DMS79 (cell line): ENCODE measurements around the gene BMPER.

ENCODE experiments used
- DNase-seq: peaks from one replicate; lab custom pipeline; 2025; lab: John Stamatoyannopoulos, UW

Gene BMPER

DNA sequence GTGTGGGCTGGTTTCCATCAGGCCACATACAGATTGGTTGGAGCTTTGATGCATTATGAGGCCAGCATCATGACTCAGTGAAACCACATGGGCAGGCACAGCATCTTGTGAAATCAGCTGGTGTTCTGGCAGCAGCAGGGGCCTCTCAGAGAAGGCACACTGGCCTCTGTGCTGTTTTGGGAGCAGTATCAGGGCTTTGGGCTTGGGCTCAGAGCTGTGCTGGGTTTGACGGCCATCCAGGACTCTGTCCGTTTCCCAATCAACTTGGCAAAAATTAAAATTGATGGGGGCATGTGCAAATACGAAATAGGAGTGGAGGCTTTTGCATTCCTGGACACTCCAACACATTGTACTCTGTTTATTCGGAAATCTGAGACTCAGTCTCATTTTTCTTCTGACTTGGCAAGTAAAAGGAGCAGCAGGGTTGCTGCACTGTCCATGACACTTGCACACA, 190.9 kb downstream of the BMPER start:
- no peak for DNase-seq

DNA sequence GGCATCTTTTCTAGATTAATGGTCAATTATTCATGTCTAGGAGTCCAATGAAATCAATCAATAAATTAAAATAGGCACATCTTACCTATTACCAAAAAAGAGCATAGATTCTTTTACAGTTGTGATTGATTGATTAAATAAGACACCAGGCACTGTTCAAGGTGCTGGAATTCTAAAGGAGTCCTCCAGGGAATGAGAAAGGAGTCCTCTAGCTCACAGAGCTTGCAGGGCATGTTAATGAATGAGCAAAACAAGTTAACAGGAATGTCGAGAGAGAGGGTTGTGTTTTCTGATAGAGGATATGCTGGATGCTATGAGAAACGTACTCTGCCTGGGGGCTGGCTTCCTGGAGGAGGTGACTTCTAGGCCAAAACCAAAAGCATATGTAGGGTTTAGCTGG, 191.4 kb downstream of the BMPER start:
- DNase-seq = no peak

DNA sequence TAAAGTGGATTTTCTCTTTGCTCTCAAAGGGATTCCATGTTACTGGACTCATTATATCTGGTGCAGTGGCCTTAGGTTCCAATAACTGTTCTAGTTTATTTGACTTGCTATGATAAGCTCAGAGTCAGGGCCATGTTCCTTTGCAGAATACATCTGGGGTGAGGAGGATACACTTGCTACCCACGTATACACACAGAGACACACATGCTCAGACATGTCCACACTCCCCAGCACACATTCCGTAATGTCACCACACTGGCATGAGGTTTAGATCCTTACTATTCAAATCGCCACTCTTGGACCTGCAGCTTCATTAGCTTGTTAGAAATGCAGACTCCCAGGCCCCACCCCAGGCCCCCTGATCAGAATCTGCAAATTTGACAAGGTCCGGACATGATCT, 195.3 kb downstream of the BMPER start:
- no peak for DNase-seq

DNA sequence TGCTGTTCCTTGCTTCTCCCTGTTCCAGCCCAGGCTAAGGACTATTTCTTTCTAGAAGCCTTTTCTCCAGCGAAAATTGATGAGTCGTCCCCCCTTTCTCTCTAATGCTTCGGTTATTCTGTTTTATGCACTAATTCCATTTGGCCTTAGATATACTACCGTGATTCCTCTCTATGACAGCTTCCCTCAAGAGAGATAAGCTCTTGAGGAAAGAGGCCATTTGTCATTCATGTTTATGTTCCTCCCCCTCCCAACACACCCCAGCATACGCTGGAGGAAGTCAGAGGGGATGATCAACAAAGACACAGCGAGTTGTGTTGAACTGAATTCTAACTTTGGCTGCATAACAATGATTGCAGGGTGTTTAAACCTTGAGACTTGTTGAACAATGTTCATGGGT, 198.8 kb downstream of the BMPER start:
- DNase-seq = no peak

DNA sequence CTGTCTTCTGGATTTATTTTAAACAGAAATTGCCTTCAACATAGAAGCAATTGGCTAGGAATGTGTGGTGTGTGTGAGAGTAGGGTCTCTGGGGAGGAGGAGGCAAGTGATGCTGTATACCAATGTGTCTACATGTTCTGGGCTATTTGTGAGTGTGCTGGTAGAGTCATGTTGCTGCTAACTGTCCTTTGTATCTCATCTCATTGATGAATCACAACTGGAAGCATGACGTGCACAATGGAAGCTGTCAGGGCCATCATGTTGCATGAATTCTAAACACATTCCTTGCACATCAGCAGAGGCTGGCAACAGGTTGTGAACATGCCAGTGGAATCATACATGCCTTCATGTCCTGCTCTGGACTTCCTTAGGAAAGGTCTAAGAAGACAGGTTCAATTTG, 199.7 kb downstream of the BMPER start:
- no peak for DNase-seq

DNA sequence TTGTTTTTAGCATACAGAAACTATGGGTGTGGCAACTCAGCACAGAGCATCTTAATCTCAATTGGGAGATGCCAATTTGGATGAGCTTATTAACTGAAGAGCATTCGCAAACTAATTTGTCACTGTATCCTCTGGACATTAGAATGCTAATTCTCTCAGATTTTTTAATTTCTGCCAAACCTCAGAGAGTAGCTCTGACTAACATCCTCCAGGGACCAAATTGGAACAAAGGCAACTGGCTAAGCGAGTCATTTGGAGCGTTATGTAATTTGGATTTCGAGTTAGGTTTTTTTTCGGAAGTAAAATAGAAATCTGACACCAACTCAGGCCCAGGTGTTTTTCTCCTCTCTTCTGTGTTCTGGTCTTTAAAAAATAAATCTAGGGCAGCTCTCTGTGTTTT, 201.9 kb downstream of the BMPER start:
- no peak for DNase-seq

DNA sequence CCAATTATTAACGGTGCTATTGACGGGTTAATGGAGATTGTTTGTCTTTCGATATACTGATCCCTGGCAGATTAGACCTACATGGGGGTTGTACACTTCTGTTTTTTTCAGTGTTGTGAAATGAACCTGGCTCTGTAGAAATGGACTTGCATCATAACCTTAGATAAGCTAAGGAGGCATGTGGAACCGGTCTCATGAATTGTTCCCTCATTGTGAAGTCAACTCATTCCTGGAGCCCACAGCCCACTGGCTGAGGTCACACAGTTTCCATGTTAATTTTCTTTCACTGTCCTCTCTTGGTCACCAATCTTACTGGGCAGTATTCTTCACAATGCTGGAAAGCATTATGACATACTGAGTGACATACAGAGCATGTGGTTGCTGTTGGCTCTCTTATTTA, 202.8 kb downstream of the BMPER start:
- no peak for DNase-seq

DNA sequence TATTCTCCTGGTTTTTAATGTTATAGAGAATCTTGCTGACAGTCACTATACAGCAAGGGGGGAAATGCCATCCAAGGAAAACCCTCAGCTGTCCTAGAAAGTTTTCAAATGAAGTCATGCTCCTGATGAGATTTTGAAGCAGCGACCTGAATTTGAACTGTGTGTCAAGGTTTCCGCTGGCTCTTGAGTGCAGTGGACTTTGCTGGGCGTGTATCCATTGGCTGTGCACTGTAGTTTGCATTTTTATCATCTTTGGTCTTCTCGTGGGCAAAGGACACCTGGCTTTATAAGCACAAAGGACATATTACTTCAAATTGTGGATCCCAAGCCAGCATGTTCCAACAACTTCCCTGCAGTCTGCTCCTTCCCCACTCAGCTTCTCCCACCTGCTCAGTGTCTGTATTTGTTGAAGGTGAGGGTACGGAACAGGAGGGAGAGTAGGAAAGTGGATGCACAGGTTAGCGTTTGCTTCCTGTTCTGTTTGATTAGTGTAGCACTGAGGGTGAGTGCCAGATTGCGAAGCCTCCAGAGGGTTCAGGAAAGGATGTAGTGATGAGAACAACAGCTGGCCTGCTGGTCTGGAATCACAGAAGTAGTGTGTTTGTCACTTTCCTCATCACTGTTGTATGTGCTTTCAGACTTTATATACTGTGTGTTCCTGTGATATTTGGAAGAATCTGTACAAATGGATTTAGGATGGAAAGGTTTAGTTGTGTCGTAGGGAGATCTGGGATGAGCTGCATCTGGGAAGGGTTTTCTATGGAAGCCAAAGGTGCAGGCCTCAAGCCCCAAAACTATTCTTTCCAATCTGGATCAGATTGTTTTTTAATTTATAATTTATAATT, 204.8 kb downstream of the BMPER start:
- no peak for DNase-seq

DNA sequence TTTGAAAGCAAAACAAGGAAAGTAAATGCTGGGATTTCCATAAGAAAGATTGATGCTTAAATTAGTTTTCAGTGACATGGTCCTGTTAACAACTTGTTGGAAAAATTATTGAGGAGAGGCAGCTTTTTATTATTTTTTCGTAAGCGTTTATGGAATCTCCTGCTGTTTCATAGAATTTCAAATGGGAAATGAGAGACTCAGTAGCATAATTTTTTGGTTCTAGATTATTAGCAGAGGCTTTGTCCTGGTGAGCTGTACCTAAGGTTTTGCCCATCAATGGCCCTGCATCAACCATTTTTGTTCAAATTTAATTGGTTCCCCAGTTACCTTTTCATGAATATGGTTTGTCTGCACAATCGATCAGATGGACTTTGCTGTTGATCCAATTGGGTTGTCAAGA, 205.7 kb downstream of the BMPER start:
- DNase-seq = no peak

DNA sequence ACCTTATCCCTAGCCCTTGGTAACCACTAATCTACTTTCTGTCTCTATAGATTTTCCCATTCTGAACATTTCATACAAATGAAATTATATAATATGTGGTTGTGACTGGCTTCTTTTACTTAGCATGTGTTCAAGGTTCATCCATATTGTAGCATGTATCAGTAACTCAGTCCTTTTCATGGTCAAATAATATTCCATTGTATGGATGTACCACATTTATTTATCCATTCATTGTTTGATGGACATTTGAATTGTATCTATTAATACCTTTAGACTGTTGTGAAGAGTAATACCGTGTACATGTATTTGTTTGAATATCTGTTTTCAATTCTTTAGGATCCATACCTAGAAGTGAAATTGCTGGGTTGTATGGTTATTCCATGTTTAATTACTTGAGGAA, 210.2 kb downstream of the BMPER start:
- no peak for DNase-seq

DNA sequence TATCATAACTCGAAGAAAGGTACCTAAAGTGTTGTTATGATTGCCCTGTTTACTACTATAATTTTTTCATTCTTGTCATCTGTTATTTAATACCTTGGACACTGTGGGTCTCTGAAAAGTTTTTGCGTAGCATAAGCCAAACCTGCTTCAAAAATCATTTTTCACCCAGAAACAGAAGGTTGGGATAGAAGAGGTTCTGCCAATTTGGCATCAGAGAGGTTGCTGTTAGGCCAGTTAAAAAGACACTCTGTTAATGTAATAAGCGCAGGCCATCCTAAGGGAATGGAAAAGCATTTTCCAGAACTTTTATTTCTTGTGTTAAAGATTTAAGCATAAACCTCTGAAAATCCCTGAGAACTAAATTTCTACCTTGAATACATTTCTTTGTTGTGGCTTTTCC, 212.2 kb downstream of the BMPER start:
- DNase-seq = no peak

DNA sequence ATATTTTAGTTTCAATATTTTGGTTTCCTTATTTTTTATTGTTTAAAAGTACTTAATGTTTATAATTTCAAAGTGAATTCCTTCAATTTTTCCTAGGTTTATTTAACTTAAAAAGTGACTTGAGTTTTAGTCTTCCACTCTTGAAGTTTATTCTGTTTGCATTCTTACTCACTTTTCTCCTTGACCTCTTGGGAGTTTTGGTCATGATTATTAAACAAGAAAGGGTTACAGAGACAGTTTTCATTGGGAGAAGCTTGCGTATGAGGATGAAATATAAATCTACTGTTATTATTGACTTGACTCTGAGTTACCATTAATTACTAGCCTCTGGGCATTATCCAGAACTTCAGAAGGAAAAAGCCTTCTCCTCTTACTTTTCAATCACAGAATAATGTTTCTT, 216.0 kb downstream of the BMPER start:
- DNase-seq = no peak

DNA sequence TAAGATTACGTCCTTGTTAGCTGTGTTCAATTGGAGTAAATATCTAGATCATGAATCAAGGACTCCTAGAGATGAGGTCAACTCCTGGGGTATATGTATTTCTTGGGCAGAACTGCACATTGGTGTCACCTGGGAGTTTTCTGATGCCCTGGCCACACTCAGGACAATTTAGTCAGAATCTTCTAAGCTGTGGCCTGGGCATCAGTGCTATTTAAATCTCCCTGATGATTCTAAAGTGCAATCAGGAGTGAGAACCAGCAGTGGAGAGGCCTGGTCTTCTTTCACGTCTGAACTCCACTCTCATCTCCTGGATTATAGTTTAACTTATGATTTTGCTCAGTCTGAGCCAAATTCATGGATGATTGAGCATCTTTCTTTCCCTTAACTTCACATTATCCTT, 218.0 kb downstream of the BMPER start:
- DNase-seq = no peak

DNA sequence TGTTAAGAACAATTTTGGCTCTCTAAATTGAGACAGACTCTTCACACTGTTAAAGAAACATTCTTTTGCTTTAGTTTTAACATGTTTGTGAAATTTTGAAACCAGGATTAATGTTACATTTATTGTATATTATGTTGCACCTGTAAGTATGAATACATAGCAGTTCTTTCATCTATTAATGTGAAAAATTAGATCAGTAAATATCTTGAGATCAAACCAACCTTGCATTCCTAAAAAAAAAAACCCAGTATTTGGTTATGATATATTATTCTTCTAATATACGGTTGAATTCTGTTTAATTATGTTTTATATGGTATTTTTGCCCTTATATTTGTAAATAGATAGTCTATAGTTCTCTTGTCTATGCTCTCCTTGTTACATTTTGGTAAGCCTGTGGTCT, 219.4 kb downstream of the BMPER start:
- no peak for DNase-seq

DNA sequence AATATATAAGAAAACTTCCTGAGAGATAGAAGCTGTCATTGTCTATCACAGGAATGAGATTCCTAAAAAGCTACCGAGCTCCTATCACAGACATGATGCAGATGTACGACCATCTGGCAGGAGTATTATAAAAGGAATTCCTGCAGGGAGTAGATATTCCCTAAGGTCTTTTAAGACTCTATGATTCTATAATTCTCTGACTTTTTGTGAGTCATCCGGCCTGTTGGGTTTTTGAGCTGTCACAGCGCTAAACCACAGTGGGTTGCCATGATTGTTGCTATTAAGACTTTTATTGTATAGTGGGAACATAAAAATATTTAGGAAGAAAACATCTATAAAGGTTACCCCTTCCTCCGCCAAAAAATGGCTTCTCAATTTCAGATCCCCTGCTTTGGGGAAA, 223.4 kb downstream of the BMPER start:
- DNase-seq = no peak

DNA sequence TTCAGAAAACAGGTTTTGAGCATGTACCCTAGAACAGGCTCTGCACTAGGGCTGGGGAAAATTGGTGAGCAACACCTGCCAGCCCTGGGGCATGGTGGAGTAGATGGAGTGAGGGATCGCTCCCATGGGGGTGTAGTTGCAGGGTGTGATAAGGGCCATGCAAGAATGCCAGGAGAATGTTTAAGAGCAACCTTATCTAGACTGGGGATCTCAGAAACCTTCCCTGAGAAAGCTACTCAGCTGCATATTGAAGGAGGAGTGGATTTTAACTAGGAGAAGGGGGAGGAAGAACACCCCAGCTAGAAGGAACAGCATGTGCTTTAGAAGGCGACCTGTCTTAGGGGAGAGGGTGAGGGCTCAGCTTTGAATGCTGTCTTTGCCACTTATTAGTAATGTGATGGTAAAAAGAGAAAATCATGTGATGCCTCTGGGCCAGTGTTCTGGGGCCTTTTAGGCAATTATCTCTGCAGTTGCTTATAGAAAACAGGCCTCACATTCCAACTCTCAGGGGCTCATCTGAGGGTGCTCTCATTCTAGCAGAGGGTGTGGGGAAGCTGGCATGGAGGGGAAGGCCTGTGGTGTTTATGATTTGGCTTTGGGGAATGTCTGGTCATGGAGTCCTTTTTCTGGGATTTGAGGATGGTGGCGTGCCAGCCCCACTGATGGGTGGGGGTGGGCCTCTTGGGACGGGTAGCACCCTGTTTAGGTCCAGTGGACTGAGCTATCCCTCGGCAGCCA, 225.4 kb downstream of the BMPER start:
- no peak for DNase-seq

DNA sequence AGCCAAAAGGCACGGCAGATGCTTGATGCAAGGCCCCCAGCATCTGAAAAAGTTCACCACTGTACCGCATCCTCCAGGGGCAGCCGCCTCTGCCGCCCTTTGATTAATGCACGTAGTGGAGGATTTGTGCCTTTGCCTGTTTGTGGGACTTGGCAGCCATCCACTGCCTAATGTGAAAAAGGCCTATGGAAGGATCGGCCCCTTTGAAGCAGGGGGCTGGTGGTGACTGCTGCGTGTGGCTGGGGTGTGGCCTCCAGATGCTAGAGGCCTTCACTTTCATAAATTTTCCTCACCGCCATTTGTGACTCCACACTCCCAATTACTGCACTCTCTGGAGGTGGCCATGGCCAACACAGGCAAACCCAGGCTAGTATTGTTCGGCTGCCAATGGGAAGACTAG, 226.0 kb downstream of the BMPER start:
- DNase-seq = no peak

DNA sequence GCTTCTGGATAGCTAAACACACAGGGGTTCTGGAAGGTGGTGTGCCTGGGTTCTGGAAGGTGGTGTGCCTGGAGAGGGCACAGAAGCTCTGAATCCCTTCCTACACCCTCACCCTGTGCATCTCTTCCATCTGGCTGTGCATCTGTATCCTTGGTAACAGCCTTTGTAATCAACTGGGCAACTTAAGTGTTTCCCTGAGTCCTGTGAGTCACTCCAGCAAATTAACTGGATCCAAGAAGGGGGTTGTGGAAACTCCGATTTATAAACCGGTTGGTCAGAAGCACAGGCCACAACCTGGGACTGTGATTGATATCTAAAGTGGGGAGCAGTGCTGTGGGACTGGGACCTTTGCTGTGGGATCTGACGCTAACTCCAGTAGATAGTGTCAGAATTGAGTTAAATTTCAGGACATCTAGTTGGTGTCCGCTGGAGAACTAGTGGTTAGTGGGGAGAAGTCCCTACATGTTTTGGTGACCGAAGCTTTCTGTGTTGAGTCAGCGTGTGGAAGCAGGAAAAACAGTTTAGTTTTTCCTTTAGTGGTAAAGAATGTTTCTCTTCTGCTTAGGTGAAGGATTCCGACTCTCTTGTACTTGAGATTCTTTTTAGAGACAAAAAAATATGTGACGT, 228.1 kb downstream of the BMPER start:
- DNase-seq = no peak

DNA sequence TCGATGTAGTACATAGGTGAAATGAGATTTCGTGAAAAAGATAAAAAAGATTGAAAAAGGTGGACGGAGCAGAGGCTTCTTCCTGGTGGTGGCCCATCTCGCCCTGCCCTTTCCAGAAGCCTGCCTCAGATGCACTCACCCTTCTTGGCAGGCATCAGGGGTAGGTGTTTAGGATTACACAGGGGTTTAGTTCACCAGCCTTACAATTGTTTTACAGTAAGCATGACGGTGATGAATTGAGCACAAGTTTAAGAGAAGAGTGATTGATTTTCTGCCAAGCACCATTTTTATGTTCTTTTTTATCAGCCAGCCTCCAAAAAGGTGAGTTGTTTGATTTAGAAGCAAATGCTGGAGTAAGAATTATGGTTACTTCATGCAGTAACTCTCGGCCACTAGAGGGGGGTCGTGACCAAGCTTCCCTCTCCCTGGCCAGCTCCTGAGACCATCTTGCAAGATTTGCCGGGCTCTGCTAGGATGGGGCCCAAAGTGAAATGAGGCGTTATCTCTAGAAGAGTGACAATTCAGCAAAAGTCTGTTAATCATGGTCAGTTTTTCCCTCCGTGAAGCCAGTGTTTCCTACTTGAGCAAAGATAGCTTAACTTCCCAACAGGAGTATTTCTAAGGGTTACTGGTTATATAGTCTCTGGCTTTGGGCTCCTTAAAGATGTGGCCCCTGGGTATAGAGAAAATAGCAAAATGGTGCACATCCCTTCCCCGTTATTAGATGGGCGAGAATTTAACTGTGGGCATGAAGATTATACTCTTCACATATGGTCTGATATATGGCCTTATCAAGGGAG, 228.8 kb downstream of the BMPER start:
- DNase-seq = no peak

DNA sequence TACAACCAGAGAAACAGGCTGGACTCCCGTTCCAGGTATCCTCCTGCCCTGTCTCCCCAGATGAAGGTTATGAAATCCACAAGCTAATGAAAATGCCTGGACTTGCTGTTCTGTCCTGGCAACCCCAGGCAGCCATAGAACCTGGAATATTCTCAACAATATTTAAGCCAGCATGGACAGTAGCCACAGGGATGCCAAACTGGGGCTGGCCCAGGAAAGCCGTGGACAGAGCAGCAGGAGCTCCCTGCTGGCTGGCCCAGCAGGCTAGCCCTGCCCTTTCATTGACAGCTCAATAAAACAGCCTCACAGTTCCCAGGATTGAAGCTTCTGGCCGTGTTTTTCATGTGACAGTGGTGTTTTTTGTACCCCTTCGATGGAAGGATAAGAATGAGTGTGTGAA, 230.6 kb downstream of the BMPER start:
- DNase-seq = no peak

DNA sequence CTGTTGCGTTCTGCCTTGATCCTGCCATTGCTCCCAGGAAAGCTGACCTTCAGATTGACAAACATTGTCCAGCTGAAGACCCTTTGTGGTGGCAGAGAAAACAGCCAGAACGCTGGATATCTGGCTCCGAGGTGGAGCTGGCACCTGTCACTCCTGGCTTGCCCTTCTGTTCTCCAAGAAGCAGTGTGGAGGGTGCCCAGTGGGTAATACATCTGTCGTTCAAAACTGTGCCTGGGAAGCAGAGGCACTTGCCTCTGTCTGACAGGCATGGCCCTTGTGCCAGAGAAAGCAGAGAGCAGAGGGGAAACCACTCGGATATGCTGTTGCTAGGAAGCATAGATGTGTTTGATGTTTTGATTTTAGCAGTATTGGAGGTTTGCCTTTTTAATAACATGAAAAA, 231.4 kb downstream of the BMPER start:
- DNase-seq = no peak

DNA sequence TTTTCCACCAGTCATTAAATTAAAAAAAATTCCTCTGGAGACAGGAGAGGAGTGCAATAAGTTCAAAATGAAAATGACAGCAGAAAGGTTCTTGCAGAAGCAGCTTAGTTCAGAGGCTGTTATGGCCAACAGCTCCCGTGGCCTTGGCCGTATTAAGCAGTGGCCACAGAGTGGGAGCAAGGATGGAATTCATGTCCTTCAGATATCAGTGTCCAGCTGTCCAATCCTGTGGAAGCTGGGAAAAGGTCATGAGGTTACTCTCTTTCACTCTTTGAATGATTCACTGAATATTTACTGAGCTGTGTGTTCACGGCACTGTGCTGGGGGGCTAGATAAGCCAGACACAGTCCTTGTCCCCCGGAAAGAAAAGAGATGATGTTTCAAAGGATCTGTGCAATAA, 231.8 kb downstream of the BMPER start:
- no peak for DNase-seq
